NOMO-1 treated with DMSO at 0.1 percent for 48 hours (cell line): ENCODE results near the gene HSPB6.
"Not testable (repeated sequence)": the region's sequence is repeated elsewhere in the genome, so short reads cannot be mapped to it uniquely, and the experiment has no call there.

Experiments
- DNase-seq: peaks from one replicate; lab custom pipeline; 2025; ENCODE audit not compliant: unreplicated experiment; lab: John Stamatoyannopoulos, UW

The HSPB6 gene

GRCh38 chr19:35732540-35733179 lies 24.2 kb downstream of the HSPB6 start:
- no peak for DNase-seq

- DNase-seq, result no peak
Measured at GRCh38 chr19:35731779-35732405, 24.9 kb downstream of the HSPB6 start.

GRCh38 chr19:35731353-35731752 lies 25.5 kb downstream of the HSPB6 start:
- DNase-seq, result no peak

- DNase-seq, result no peak
Measured at GRCh38 chr19:35730326-35730725, 26.5 kb downstream of the HSPB6 start.

- no peak for DNase-seq
Measured at GRCh38 chr19:35729763-35730162, 27.1 kb downstream of the HSPB6 start.

- no peak for DNase-seq
Measured at GRCh38 chr19:35729021-35729420, 27.8 kb downstream of the HSPB6 start.

- DNase-seq, result no peak
Measured at GRCh38 chr19:35727956-35728706, 28.7 kb downstream of the HSPB6 start.

GRCh38 chr19:35727053-35727955 lies 29.5 kb downstream of the HSPB6 start:
- DNase-seq, result no peak

- DNase-seq, result no peak
Measured at GRCh38 chr19:35725216-35725861, 31.5 kb downstream of the HSPB6 start.

GRCh38 chr19:35724560-35724959 lies 32.3 kb downstream of the HSPB6 start:
- no peak for DNase-seq

GRCh38 chr19:35724132-35724531 lies 32.7 kb downstream of the HSPB6 start:
- DNase-seq, result not testable (repeated sequence)

GRCh38 chr19:35723671-35724070 lies 33.2 kb downstream of the HSPB6 start:
- DNase-seq, result no peak

- no peak for DNase-seq
Measured at GRCh38 chr19:35722897-35723296, 33.9 kb downstream of the HSPB6 start.

- DNase-seq, result no peak
Measured at GRCh38 chr19:35722461-35722860, 34.4 kb downstream of the HSPB6 start.

- DNase-seq, result no peak
Measured at GRCh38 chr19:35721374-35721773, 35.5 kb downstream of the HSPB6 start.

- DNase-seq, result no peak
Measured at GRCh38 chr19:35720648-35721047, 36.2 kb downstream of the HSPB6 start.

- DNase-seq, result no peak
Measured at GRCh38 chr19:35720163-35720524, 36.7 kb downstream of the HSPB6 start.

GRCh38 chr19:35719402-35720162 lies 37.2 kb downstream of the HSPB6 start:
- no peak for DNase-seq

- no peak for DNase-seq
Measured at GRCh38 chr19:35718345-35719041, 38.3 kb downstream of the HSPB6 start.
